ENCODE results near the gene LRP2. TPM values are rescaled to one million over a fixed set of nuclear protein-coding genes. Genes with fewer than 3 reads are reported as not detected.

The LRP2 gene
- total and polyA plus RNA-seq, 10 of the 15 experiments (the other 5 are each of a cell fraction or from before 2014, with no cell fraction given), result 0.01 to 0.19 (median 0.06) TPM; not detected in 5

- TF ChIP-seq, protein P1, sequence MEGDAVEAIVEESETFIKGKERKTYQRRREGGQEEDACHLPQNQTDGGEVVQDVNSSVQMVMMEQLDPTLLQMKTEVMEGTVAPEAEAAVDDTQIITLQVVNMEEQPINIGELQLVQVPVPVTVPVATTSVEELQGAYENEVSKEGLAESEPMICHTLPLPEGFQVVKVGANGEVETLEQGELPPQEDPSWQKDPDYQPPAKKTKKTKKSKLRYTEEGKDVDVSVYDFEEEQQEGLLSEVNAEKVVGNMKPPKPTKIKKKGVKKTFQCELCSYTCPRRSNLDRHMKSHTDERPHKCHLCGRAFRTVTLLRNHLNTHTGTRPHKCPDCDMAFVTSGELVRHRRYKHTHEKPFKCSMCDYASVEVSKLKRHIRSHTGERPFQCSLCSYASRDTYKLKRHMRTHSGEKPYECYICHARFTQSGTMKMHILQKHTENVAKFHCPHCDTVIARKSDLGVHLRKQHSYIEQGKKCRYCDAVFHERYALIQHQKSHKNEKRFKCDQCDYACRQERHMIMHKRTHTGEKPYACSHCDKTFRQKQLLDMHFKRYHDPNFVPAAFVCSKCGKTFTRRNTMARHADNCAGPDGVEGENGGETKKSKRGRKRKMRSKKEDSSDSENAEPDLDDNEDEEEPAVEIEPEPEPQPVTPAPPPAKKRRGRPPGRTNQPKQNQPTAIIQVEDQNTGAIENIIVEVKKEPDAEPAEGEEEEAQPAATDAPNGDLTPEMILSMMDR (IDR thresholded peaks at IDR 0.05 in 2 of 3, conservative IDR thresholded peaks at IDR 0.05 in 1 of 3; ENCODE audit: control insufficient read depth in 2 of 3, extremely low read depth in 1 of 3, insufficient read depth in 1 of 3, low read depth in 3 of 3, low read length in 3 of 3), result no peak
- TF ChIP-seq TARDBP (IDR thresholded peaks at IDR 0.05; ENCODE audit: borderline replicate concordance), result no peak
- TF ChIP-seq GABPA (IDR thresholded peaks at IDR 0.05; ENCODE audit: low read depth), result no peak
- no peak for TF ChIP-seq SMC3 (IDR thresholded peaks at IDR 0.05; ENCODE audit: borderline replicate concordance, low read length)
- no peak for TF ChIP-seq EGR1 (IDR thresholded peaks at IDR 0.05; ENCODE audit: borderline replicate concordance in 1 of 2, low read depth in 2 of 2, low read length in 2 of 2)
- TF ChIP-seq BRCA1 (IDR thresholded peaks at IDR 0.05; ENCODE audit: low read depth, low read length), result no peak
- no peak for TF ChIP-seq BACH1 (IDR thresholded peaks at IDR 0.05; ENCODE audit: borderline replicate concordance)
- no peak for TF ChIP-seq ZNF384 (IDR thresholded peaks at IDR 0.05; ENCODE audit: borderline replicate concordance, low read depth, low read length)
- no peak for TF ChIP-seq KAT2A (conservative IDR thresholded peaks at IDR 0.05; ENCODE audit: control insufficient read depth, low read depth, low read length)
These were observed 129.7 kb downstream of the LRP2 start (continued) for GRCh38 chr2:169232551-169233154.

GRCh38 chr2:169230204-169230603 is 132.1 kb downstream of the LRP2 start:
- in situ Hi-C loops (cut with MboI), result no loop called here
- Histone ChIP-seq H3K27ac (ENCODE audit: control insufficient read depth, insufficient read depth) (no peak overlapping the region), H3K9ac (ENCODE audit: control insufficient read depth, insufficient read depth, low read length) (no peak overlapping the region), H2AFZ (ENCODE audit: control insufficient read depth, low read depth, low read length) (no peak overlapping the region), H4K20me1 (ENCODE audit: control insufficient read depth, insufficient read depth) (no peaks in the 10 kb centered on the region), H3K4me1 (ENCODE audit: control insufficient read depth, insufficient read depth, low read length) (no peaks in the 10 kb centered on the region), H3K9me3 (replicated peaks; ENCODE audit: control insufficient read depth, insufficient read depth, low read length) (no peaks in the 10 kb centered on the region), H3K4me3 (no peak overlapping the region), H3K27me3 (replicated peaks in 1 of 2; ENCODE audit: control insufficient read depth in 2 of 2, insufficient read depth in 2 of 2, low read length in 1 of 2) (no peaks in the 10 kb centered on the region; a peak in 1 of 4 replicates), H3K79me2 (ENCODE audit: control insufficient read depth, insufficient read depth, low read length) (no peaks in the 10 kb centered on the region), H3K4me2 (ENCODE audit: control insufficient read depth, insufficient read depth) (no peak overlapping the region), H3K36me3 (ENCODE audit: control insufficient read depth in 2 of 2, insufficient read depth in 2 of 2, low read length in 1 of 2) (no peaks in the 10 kb centered on the region)
- no TSS peak for BruUV-seq (replicated peaks)
- ATAC-seq (no peak), DNase-seq (ENCODE audit: low read depth, low spot score) (no peak), FAIRE-seq (no peak)
- 8% methylated on average over 2 of the region's 2 CpGs for WGBS (ENCODE audit: insufficient coverage, insufficient replicate concordance, low lambda C conversion rate, missing lambda C conversion rate)
- SMC1A ChIA-PET (ENCODE audit: uncharacterized antibody, unreplicated experiment), result no interaction called here
- POLR2A ChIA-PET, result no interaction called here
- TF ChIP-seq HDGF (IDR thresholded peaks at IDR 0.05) (no peak), ATF2 (IDR thresholded peaks at IDR 0.05; ENCODE audit: low read length) (no peak), SMAD5 (IDR thresholded peaks at IDR 0.05; ENCODE audit: low read depth) (no peak), CEBPB (IDR thresholded peaks at IDR 0.05; ENCODE audit: borderline replicate concordance in 1 of 2, low read depth in 2 of 2, low read length in 2 of 2) (no peak), JUND (IDR thresholded peaks at IDR 0.05; ENCODE audit: low read depth, low read length) (no peak), SRF (IDR thresholded peaks at IDR 0.05; ENCODE audit: low read depth in 2 of 2, low read length in 2 of 2) (no peak)
- CTCF ChIA-PET, result interaction anchor here (0.9 kb wide), 1 partner anchor 9 kb away, joined by 3 read pairs; no protein-coding TSS in a partner anchor
- RAD21 ChIA-PET (ENCODE audit: unreplicated experiment), result no interaction called here
- intact Hi-C loops (cut with micrococcal nuclease; ENCODE audit: unreplicated experiment), result no loop called here

Data from GM12878 (cell line).